Lower lobe of right lung (tissue), 2 donors: Measurements from ENCODE around the gene BUD13. TPM values are rescaled to one million over a fixed set of nuclear protein-coding genes. Genes with fewer than 3 reads are reported as not detected.

ENCODE experiments used
- ATAC-seq, 2 donors: fragments of 200-7000 bp; cut with Tn5 transposase; one replicate each; pipeline ENCODE4 v1.9.1; 2020 to 2022; ENCODE audit warnings: mild to moderate bottlenecking in 2 of 2, moderate library complexity in 2 of 2
- DNase-seq: peaks from one replicate; pipeline ENCODE4 v3.0.0-alpha.2; 2020
- H3K27ac ChIP-seq: fragments of 200-600 bp; one replicate; pipeline ENCODE4 v1.8.0; 2022
- H3K27me3 ChIP-seq: fragments of 200-600 bp; one replicate; pipeline ENCODE4 v1.8.0; 2022; ENCODE audit warnings: low read depth
- H3K36me3 ChIP-seq: fragments of 200-600 bp; one replicate; pipeline ENCODE4 v1.8.0; 2022; ENCODE audit warnings: mild to moderate bottlenecking
- H3K4me1 ChIP-seq: fragments of 200-600 bp; one replicate; pipeline ENCODE4 v1.8.0; 2022
- H3K4me3 ChIP-seq: fragments of 200-600 bp; one replicate; pipeline ENCODE4 v1.8.0; 2022; ENCODE audit warnings: mild to moderate bottlenecking
- H3K9me3 ChIP-seq: fragments of 200-600 bp; one replicate; pipeline ENCODE4 v1.8.0; 2022
- intact Hi-C: fragments of 100-400 bp; cut with DNase I; formaldehyde crosslinking; loops from one replicate; pipeline ENCODE4 v1.11.0; 2022
- total RNA-seq: library from RNA; stranded (reverse); fragmentation: NEBNext Ultra II Directional; extraction: Animal tissue kit (Norgen Biotek cat#: 25700); gene quantifications from one replicate; pipeline ENCODE4 v1.2.1, GENCODE V29; 2021
- TF ChIP-seq, protein P1 (sequence below): fragments of 200-600 bp; IDR thresholded peaks from one replicate; pipeline ENCODE4 v1.8.0; 2022; ENCODE audit warnings: antibody characterized with exemption, mild to moderate bottlenecking
- donor health status: DM: no; HTN: yes; CAD: no; lungs with severe emphysema.

BUD13 gene
- total RNA-seq, 1 donor from 2014 or later, result 15.8 TPM

DNA sequence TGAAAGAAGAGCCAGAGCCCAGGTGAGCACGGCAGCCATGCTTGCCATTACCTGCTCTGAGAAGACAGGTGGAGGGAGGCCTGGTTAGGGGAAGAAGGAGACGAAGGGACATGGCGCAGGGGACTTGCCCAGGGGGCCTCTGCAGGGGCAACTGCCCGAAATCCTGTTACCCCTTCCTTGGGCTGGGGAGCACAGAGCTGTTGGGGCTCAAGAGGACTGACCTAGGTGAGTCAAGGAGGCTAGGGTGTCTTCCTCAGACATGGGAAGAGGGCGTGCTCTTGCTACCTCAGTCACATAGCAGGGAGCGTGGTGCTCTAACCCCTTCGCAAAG lies 19.0 kb upstream of the BUD13 start, which contains the start of gene APOA5:
TSS of gene APOA5 (minus strand) at position 67 of the 331 bp plus-strand sequence. CDS start at position 48, 19 bp downstream.
- peak within 1 kb of the TSS; percentile 19 for H3K4me3 ChIP-seq
- no peak for DNase-seq
- intact Hi-C loops, result no loop called here

DNA sequence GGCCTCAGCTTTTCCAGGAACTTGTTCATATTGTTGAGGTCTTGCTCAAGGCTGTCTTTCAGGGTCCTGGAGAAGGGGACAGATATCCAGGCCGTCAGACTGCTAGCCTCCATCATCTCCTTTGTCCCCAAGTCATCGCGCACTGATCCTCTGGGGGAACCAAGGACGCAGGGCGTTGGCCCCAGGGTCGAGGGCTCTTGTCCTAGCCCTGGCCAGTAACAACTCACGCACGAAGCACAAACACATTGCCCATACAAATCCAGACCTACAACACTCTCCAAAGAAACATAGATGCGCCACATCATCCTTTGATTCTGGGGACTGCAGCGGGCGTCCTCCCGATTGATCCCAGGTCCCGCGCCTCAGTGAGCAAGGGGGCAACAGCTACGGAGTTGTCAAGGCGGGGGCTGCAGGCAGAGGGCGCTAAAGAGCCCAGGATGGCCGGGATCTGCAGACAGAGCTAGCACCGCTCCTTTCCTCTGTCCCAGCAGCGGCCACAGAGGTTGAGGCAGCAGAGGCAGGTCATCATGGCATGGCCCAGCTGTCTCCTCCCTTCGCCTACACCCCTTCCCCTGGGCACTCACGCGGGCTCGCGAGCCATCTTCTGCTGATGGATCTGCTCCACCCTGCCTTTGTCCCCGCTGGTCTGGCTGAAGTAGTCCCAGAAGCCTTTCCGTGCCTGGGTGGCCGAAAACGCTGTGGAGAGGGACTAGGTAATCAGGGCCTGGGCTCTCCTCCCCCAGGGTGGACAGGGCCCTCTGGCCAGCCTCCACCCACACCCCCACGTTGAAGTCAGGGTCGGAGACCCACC lies 18.4 kb upstream of the BUD13 start:
- intact Hi-C loops, result no loop called here

More for the DNA sequence above, 19.0 kb upstream of the BUD13 start, which contains the start of gene APOA5:
- H3K4me1 ChIP-seq, result peaks cover 26% of the 10 kb centered on the region
- H3K27me3 ChIP-seq, result no peaks in the 10 kb centered on the region
- no peak for ATAC-seq
- H3K27ac ChIP-seq, result no peak within 1 kb of the TSS
- H3K9me3 ChIP-seq, result no peaks in the 10 kb centered on the region
- peaks cover under 1% of the 10 kb centered on the region for H3K36me3 ChIP-seq
- TF ChIP-seq, protein P1, sequence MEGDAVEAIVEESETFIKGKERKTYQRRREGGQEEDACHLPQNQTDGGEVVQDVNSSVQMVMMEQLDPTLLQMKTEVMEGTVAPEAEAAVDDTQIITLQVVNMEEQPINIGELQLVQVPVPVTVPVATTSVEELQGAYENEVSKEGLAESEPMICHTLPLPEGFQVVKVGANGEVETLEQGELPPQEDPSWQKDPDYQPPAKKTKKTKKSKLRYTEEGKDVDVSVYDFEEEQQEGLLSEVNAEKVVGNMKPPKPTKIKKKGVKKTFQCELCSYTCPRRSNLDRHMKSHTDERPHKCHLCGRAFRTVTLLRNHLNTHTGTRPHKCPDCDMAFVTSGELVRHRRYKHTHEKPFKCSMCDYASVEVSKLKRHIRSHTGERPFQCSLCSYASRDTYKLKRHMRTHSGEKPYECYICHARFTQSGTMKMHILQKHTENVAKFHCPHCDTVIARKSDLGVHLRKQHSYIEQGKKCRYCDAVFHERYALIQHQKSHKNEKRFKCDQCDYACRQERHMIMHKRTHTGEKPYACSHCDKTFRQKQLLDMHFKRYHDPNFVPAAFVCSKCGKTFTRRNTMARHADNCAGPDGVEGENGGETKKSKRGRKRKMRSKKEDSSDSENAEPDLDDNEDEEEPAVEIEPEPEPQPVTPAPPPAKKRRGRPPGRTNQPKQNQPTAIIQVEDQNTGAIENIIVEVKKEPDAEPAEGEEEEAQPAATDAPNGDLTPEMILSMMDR, result no peak

DNA sequence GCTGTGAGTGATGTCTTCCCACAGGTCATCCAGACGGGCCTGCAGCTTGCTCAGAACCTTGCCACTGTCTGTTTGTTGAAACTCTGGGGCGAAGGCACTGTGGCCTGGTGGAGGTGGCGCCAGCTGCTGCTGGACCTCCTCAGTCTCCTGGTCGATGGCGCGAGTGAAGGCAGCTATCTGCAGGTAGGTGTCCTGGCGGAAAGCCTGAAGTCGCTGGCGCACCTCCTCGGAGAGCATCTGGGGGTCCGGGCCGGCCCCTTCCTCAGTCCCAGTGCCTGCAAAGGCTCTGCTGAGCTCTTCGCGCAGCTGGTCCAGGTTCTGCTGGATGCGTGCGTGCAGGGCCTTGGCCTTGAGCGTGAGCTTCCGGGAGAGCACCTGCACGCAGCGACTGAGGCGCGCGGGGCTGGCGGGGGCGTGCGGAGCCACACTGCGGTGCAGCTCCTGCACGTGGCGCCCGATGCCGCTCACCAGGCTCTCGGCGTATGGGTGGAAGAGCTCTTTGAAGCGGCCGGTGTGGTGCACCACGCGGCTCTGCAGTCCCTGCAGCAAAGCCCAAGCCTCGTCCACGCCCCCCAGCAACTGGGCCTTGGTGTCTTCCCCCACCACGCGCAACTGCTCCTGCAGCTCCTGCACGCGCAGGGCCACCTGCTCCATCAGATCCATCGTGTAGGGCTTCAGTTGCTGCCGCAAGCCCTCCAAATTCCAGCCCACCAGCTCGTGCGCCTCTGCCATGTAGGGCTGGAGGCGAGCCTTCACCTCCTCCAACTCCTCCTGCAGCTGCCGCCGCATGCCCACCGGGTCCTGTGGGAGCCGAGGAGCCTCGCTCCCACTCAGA lies 17.6 kb upstream of the BUD13 start:
- ATAC-seq (no peak), DNase-seq (no peak)
- no peak overlapping the region for H3K27ac ChIP-seq
- TF ChIP-seq, protein P1, result no peak
- H3K4me3 ChIP-seq, result no peak overlapping the region
- H3K27me3 ChIP-seq, result no peaks in the 10 kb centered on the region
- H3K4me1 ChIP-seq, result peaks cover 31% of the 10 kb centered on the region
- H3K36me3 ChIP-seq, result peaks cover 14% of the 10 kb centered on the region
- intact Hi-C loops, result no loop called here
- H3K9me3 ChIP-seq, result no peaks in the 10 kb centered on the region

More for the DNA sequence above, 18.4 kb upstream of the BUD13 start:
- Histone ChIP-seq H3K36me3 (peaks cover 6% of the 10 kb centered on the region), H3K4me3 (peak overlapping the region; percentile 19), H3K27me3 (no peaks in the 10 kb centered on the region), H3K9me3 (no peaks in the 10 kb centered on the region), H3K4me1 (peaks cover 31% of the 10 kb centered on the region), H3K27ac (no peak overlapping the region)
- TF ChIP-seq, protein P1, result peak; percentile 93
- ATAC-seq (peak; percentile 77 to 79), DNase-seq (peak; percentile 87)

DNA sequence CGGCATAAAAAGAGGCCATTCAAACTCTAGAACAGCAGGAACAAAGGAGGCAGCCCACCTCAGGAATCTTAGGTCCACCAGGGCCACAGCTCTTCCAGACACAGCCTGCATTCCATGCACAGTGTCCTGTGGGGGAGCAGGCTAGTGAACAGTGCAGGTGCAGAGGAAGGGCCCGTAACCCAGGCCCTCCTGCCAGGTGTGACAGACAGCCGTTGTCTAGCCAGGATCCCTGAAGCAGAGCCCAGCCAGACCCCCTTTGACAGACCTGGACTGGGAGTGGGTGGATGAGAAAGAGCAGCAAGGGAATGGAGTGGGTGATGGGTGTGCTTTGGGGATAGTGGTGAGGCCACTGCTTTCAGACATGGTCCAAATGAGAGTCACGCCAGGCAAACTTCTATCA lies 16.2 kb upstream of the BUD13 start:
- H3K4me3 ChIP-seq, result no peak overlapping the region
- no peaks in the 10 kb centered on the region for H3K9me3 ChIP-seq
- no peaks in the 10 kb centered on the region for H3K27me3 ChIP-seq
- TF ChIP-seq, protein P1, result no peak
- ATAC-seq (no peak), DNase-seq (no peak)
- peaks cover 31% of the 10 kb centered on the region for H3K4me1 ChIP-seq
- no peak overlapping the region for H3K27ac ChIP-seq
- intact Hi-C loops, result no loop called here
- peaks cover 28% of the 10 kb centered on the region for H3K36me3 ChIP-seq

DNA sequence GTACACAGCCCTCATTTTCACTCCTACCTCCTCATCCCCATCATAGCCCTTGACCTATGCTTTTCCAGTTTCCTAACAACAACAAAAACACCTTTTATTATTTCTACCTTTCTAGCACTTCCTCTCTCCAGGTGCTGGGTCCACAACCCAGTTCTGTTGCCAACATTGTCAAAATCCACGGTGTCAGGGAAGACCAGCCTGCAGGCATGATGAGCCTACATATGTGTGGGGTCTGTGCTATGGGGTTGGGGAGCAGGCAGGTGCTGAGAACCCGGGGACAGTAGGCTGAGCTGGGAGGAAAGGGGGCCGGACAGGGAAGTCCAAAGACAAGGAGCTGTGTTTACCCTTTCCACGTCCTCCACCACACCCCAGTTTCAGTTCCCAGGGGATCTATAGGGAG lies 15.7 kb upstream of the BUD13 start:
- Histone ChIP-seq H3K27me3 (no peaks in the 10 kb centered on the region), H3K4me3 (peak overlapping the region; percentile 94), H3K9me3 (no peaks in the 10 kb centered on the region), H3K36me3 (peaks cover 33% of the 10 kb centered on the region), H3K27ac (peak overlapping the region; percentile 94), H3K4me1 (peaks cover 31% of the 10 kb centered on the region)
- DNase-seq (no peak), ATAC-seq (no peak)
- intact Hi-C loops, result no loop called here
- TF ChIP-seq, protein P1, result no peak
